Activated CD8-positive, alpha-beta memory T cell treated with anti-CD3 and anti-CD28 coated beads, Interleukin-2, amount 50 U/mL, for 4 hours (primary cell): ENCODE data around the gene CTAGE1.
"Not testable (repeated sequence)": the region's sequence is repeated elsewhere in the genome, so short reads cannot be mapped to it uniquely, and the experiment has no call there.

Experiments used
- DNase-seq: peaks from one replicate; pipeline ENCODE4 v3.0.0-alpha.2; 2020

Gene CTAGE1

GRCh38 chr18:22417496-22418188, at the start of gene CTAGE1:
TSS of gene CTAGE1 (minus strand) at chr18:22417915. CDS start at chr18:22417811, 104 bp downstream.
- DNase-seq = no peak

GRCh38 chr18:22466608-22467395, 49.1 kb upstream of the CTAGE1 start:
- no peak for DNase-seq

GRCh38 chr18:22465859-22466457, 48.2 kb upstream of the CTAGE1 start:
- no peak for DNase-seq

GRCh38 chr18:22463076-22463475, 45.4 kb upstream of the CTAGE1 start:
- no peak for DNase-seq

GRCh38 chr18:22459491-22459890, 41.8 kb upstream of the CTAGE1 start:
- DNase-seq = no peak

- no peak for DNase-seq
These were observed 39.8 kb upstream of the CTAGE1 start for GRCh38 chr18:22457524-22457923.

GRCh38 chr18:22456547-22456946, 38.8 kb upstream of the CTAGE1 start:
- no peak for DNase-seq

- no peak for DNase-seq
These were observed 38.4 kb upstream of the CTAGE1 start for GRCh38 chr18:22456116-22456480.

- DNase-seq = no peak
These were observed 37.9 kb upstream of the CTAGE1 start for GRCh38 chr18:22455425-22456115.

GRCh38 chr18:22453315-22453714, 35.6 kb upstream of the CTAGE1 start:
- DNase-seq = no peak

- no peak for DNase-seq
These were observed 34.5 kb upstream of the CTAGE1 start for GRCh38 chr18:22452226-22452668.

GRCh38 chr18:22451796-22452195, 34.1 kb upstream of the CTAGE1 start:
- DNase-seq = no peak

GRCh38 chr18:22450766-22451165, 33.1 kb upstream of the CTAGE1 start:
- DNase-seq = not testable (repeated sequence)

- not testable (repeated sequence) for DNase-seq
These were observed 32.6 kb upstream of the CTAGE1 start for GRCh38 chr18:22450318-22450717.

- DNase-seq = not testable (repeated sequence)
These were observed 32.0 kb upstream of the CTAGE1 start for GRCh38 chr18:22449753-22450152.

- no peak for DNase-seq
These were observed 30.5 kb upstream of the CTAGE1 start for GRCh38 chr18:22448238-22448637.

- DNase-seq = no peak
These were observed 30.1 kb upstream of the CTAGE1 start for GRCh38 chr18:22447792-22448191.

- DNase-seq = no peak
These were observed 29.2 kb upstream of the CTAGE1 start for GRCh38 chr18:22446911-22447310.

GRCh38 chr18:22446325-22446724, 28.6 kb upstream of the CTAGE1 start:
- no peak for DNase-seq

GRCh38 chr18:22441638-22442037, 23.9 kb upstream of the CTAGE1 start:
- DNase-seq = no peak

- no peak for DNase-seq
These were observed 21.7 kb upstream of the CTAGE1 start for GRCh38 chr18:22439447-22439846.

GRCh38 chr18:22436136-22436535, 18.4 kb upstream of the CTAGE1 start:
- no peak for DNase-seq

- no peak for DNase-seq
These were observed 17.4 kb upstream of the CTAGE1 start for GRCh38 chr18:22434973-22435608.
